GM23338 (cell line): ENCODE data around the gene OR2AT4. TPM values are rescaled to one million over a fixed set of nuclear protein-coding genes. Genes with fewer than 3 reads are reported as not detected.

ENCODE experiments used
- ATAC-seq: fragments of 200-7000 bp; cut with Tn5 transposase; 3 replicates; pipeline ENCODE4 v1.9.1; 2020
- DNase-seq: peaks from one replicate; pipeline ENCODE4 v3.0.0-alpha.2; 2015; ENCODE audit warnings: low spot score
- H2AFZ ChIP-seq: fragments of 200-600 bp; sonication (generic); 2 replicates; pipeline ENCODE4 v1.8.0; 2016; ENCODE audit warnings: antibody characterized with exemption, mild to moderate bottlenecking, moderate library complexity
- H3F3A ChIP-seq: fragments of 200-600 bp; sonication (generic); replicated peaks from 2 replicates; pipeline ENCODE4 v1.8.0; 2017; ENCODE audit warnings: antibody characterized with exemption, mixed run types, low read depth
- H3K27ac ChIP-seq: fragments of 200-600 bp; sonication (generic); 2 replicates; pipeline ENCODE4 v1.6.1; 2016; ENCODE audit warnings: low read depth
- H3K27me3 ChIP-seq: fragments of 200-600 bp; sonication (generic); 2 replicates; pipeline ENCODE4 v1.8.0; 2016; ENCODE audit warnings: mild to moderate bottlenecking, mixed run types, moderate library complexity; ENCODE audit not compliant: insufficient read depth
- H3K36me3 ChIP-seq: fragments of 200-600 bp; sonication (generic); 2 replicates; pipeline ENCODE4 v1.8.0; 2016; ENCODE audit warnings: mild to moderate bottlenecking; ENCODE audit not compliant: insufficient read depth
- H3K4me1 ChIP-seq: fragments of 200-600 bp; sonication (generic); 2 replicates; pipeline ENCODE4 v1.8.0; 2016; ENCODE audit warnings: mild to moderate bottlenecking, moderate library complexity; ENCODE audit not compliant: insufficient read depth
- H3K4me2 ChIP-seq: fragments of 200-600 bp; sonication (generic); 2 replicates; pipeline ENCODE4 v1.7.1; 2017; ENCODE audit warnings: mixed run types
- H3K4me3 ChIP-seq: fragments of 200-600 bp; sonication (generic); 2 replicates; pipeline ENCODE4 v1.6.1; 2016; ENCODE audit warnings: mixed run types
- H3K79me2 ChIP-seq: fragments of 200-600 bp; sonication (generic); replicated peaks from 2 replicates; pipeline ENCODE4 v1.8.0; 2017; ENCODE audit warnings: mild to moderate bottlenecking; ENCODE audit not compliant: insufficient read depth
- H3K9me2 ChIP-seq: fragments of 200-600 bp; sonication (generic); 2 replicates; pipeline ENCODE4 v1.8.0; 2017; ENCODE audit not compliant: insufficient read depth
- H4K20me1 ChIP-seq: fragments of 200-600 bp; sonication (generic); replicated peaks from 2 replicates; pipeline ENCODE4 v1.8.0; 2017; ENCODE audit warnings: mild to moderate bottlenecking; ENCODE audit not compliant: insufficient read depth
- H3K27ac Mint-ChIP-seq: 2 replicates; pipeline ENCODE4 v1.8.0; 2020; ENCODE audit warnings: inconsistent platforms, mild to moderate bottlenecking, moderate library complexity, mixed read lengths
- H3K27me3 Mint-ChIP-seq: 3 replicates; pipeline ENCODE4 v1.8.0; 2022; ENCODE audit warnings: low read depth, mild to moderate bottlenecking, moderate library complexity, mixed read lengths, inconsistent platforms; ENCODE audit not compliant: insufficient read depth, poor library complexity
- H3K36me3 Mint-ChIP-seq: 3 replicates; pipeline ENCODE4 v1.8.0; 2021; ENCODE audit warnings: low read depth, mild to moderate bottlenecking, inconsistent platforms, moderate library complexity, mixed read lengths
- H3K4me1 Mint-ChIP-seq: 3 replicates; pipeline ENCODE4 v1.8.0; 2020; ENCODE audit warnings: mild to moderate bottlenecking, inconsistent platforms, mixed read lengths
- H3K4me3 Mint-ChIP-seq: 3 replicates; pipeline ENCODE4 v1.8.0; 2021; ENCODE audit warnings: moderate library complexity, mild to moderate bottlenecking, inconsistent platforms, mixed read lengths
- H3K9me3 Mint-ChIP-seq: 3 replicates; pipeline ENCODE4 v1.8.0; 2020; ENCODE audit warnings: moderate library complexity, mild to moderate bottlenecking, inconsistent platforms, mixed read lengths
- CREB1 ChIP-seq: fragments of 250-450 bp; sonication (Bioruptor Pico); IDR thresholded peaks from 2 replicates; pipeline ENCODE4 v1.5.0; 2020; ENCODE audit warnings: low read depth, mild to moderate bottlenecking, moderate library complexity
- EZH2 ChIP-seq: fragments of 200-600 bp; sonication (generic); IDR thresholded peaks from one replicate; pipeline ENCODE4 v1.8.0; 2017; ENCODE audit warnings: antibody characterized with exemption, mild to moderate bottlenecking, low read depth; ENCODE audit not compliant: unreplicated experiment
- EZH2phosphoT487 ChIP-seq: fragments of 200-600 bp; sonication (generic); IDR thresholded peaks from one replicate; pipeline ENCODE4 v1.8.1; 2018; ENCODE audit warnings: antibody characterized with exemption; ENCODE audit not compliant: unreplicated experiment
- JUNB ChIP-seq: IDR thresholded peaks from one replicate; pipeline ENCODE4 v1.6.1; 2016; ENCODE audit warnings: antibody characterized with exemption; ENCODE audit not compliant: unreplicated experiment
- NANOG ChIP-seq: IDR thresholded peaks from 2 replicates; pipeline ENCODE4 v1.6.1; 2016; ENCODE audit warnings: antibody characterized with exemption, borderline replicate concordance
- POLR2AphosphoS5 ChIP-seq: IDR thresholded peaks from 2 replicates; pipeline ENCODE4 v1.6.1; 2016; ENCODE audit warnings: antibody characterized with exemption, low read depth
- STAT1 ChIP-seq: IDR thresholded peaks from one replicate; pipeline ENCODE4 v1.6.1; 2016; ENCODE audit warnings: antibody characterized with exemption; ENCODE audit not compliant: unreplicated experiment
- ZNF114 ChIP-seq: fragments of 250-450 bp; sonication (Bioruptor Pico); IDR thresholded peaks from 2 replicates; pipeline ENCODE4 v1.5.0; 2020; ENCODE audit warnings: mild to moderate bottlenecking, moderate library complexity
- ZNF331 ChIP-seq: fragments of 250-450 bp; sonication (Bioruptor Pico); IDR thresholded peaks from 2 replicates; pipeline ENCODE4 v1.5.0; 2020; ENCODE audit warnings: low read depth, mild to moderate bottlenecking, moderate library complexity
- long read RNA-seq: library from polyadenylated mRNA; unstranded; transcript quantifications from one replicate; pipeline ENCODE4 v2.0.0, GENCODE V29; 2020; ENCODE audit not compliant: unreplicated experiment
- polyA plus RNA-seq: library from polyadenylated mRNA; unstranded; fragments of >200 nt; fragmentation: Nextera tagmentation; extraction: Ambion mirVana; gene quantifications from 2 replicates; pipeline ENCODE4 v1.2.1, GENCODE V29; 2016
- total RNA-seq: library from RNA; depleted of rRNA; stranded (reverse); fragments of >200 nt; shearing (Covaris generic); gene quantifications from 2 replicates; pipeline ENCODE4 v1.2.3, GENCODE V29; 2014; rRNA removed
- TF ChIP-seq, protein P1 (sequence below): fragments of 250-450 bp; sonication (Bioruptor Pico); IDR thresholded peaks from 2 replicates; pipeline ENCODE4 v1.5.0; 2020; ENCODE audit warnings: mild to moderate bottlenecking, moderate library complexity
- TF ChIP-seq, protein P2 (sequence below): IDR thresholded peaks from one replicate; pipeline ENCODE4 v1.6.1; 2018; ENCODE audit warnings: antibody characterized with exemption; ENCODE audit not compliant: unreplicated experiment
- TF ChIP-seq, protein P3 (sequence below): IDR thresholded peaks from 2 replicates; pipeline ENCODE4 v1.6.1; 2016; ENCODE audit warnings: antibody characterized with exemption
- TF ChIP-seq, protein P4 (sequence below), 2 experiments: fragments of 200-600 bp in 1 of 2; sonication (generic) in 1 of 2; conservative IDR thresholded peaks; 2 replicates each; pipeline versions ENCODE4 v1.5.1 to v1.6.1; 2016 to 2017; ENCODE audit warnings: antibody characterized with exemption in 2 of 2, low read depth in 2 of 2, mild to moderate bottlenecking in 2 of 2, moderate library complexity in 1 of 2

OR2AT4 gene
- total RNA-seq (not detected in 2 replicates), polyA plus RNA-seq (not detected in 2 replicates)
- long read RNA-seq: 0 reads

DNA sequence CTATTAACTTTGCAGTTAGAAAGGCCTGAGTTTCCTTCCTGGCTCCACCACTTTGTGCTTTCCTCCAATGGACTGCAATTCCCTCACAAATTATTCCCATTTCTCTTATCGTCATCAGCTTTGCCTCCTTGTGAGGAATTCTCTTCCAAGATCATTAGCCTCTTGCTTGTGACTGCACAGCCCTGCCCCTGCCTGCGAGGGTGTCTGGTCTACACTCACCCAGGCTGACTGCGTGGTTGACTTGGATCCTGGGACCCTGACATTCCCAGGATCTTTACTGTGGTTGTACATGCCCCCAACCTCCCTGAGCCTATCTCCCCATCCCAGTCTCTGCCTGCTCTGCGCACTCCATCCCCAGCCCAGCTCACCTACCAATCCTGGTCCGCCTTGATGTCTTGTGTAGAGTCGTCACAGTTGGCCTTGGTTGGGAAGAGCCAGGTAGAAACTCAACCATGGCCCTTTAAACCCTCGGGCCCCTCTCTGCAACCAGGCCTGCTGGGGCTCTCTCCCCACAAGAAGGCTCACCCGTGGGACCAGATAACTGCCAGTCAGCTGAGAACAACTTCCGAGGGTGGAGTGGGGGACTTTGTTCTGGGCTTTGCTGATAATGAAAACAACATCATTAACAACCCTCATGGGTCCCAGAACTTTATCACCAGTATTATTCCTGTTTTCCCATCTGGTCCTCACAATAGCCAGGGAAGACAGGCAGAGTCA, at the start of gene OR2AT4:
TSS of gene OR2AT4 (minus strand) at position 421 of the 717 bp plus-strand sequence.
- no peak for DNase-seq
- no peaks in the 10 kb centered on the region for H3K9me2 ChIP-seq
- no peak within 1 kb of the TSS; the same call in 1 of the 2 replicates for H3K27ac Mint-ChIP-seq
- H3K4me3 Mint-ChIP-seq: no peak within 1 kb of the TSS
- no peak within 1 kb of the TSS for H3K27ac ChIP-seq
- H3K4me1 ChIP-seq: no peaks in the 10 kb centered on the region; the same call in 1 of the 2 replicates
- no peaks in the 10 kb centered on the region; the same call in 1 of the 2 replicates for H3K36me3 ChIP-seq
- no peak within 1 kb of the TSS for H3K4me2 ChIP-seq
- H3K27me3 Mint-ChIP-seq: no peaks in the 10 kb centered on the region
- no peak within 1 kb of the TSS for H3K4me3 ChIP-seq
- H3K36me3 Mint-ChIP-seq: no peaks in the 10 kb centered on the region
- peaks cover 5% of the 10 kb centered on the region; the same call in 2 of the 3 replicates for H3K4me1 Mint-ChIP-seq
- ATAC-seq: no peak
- H3F3A ChIP-seq: no peaks in the 10 kb centered on the region
- TF ChIP-seq EZH2phosphoT487 (no peak), ZNF331 (no peak), EZH2 (no peak), NANOG (no peak), CREB1 (no peak), STAT1 (no peak), JUNB (no peak), POLR2AphosphoS5 (no peak), ZNF114 (CRISPR knock-in tag) (no peak)
- TF ChIP-seq, protein P1, sequence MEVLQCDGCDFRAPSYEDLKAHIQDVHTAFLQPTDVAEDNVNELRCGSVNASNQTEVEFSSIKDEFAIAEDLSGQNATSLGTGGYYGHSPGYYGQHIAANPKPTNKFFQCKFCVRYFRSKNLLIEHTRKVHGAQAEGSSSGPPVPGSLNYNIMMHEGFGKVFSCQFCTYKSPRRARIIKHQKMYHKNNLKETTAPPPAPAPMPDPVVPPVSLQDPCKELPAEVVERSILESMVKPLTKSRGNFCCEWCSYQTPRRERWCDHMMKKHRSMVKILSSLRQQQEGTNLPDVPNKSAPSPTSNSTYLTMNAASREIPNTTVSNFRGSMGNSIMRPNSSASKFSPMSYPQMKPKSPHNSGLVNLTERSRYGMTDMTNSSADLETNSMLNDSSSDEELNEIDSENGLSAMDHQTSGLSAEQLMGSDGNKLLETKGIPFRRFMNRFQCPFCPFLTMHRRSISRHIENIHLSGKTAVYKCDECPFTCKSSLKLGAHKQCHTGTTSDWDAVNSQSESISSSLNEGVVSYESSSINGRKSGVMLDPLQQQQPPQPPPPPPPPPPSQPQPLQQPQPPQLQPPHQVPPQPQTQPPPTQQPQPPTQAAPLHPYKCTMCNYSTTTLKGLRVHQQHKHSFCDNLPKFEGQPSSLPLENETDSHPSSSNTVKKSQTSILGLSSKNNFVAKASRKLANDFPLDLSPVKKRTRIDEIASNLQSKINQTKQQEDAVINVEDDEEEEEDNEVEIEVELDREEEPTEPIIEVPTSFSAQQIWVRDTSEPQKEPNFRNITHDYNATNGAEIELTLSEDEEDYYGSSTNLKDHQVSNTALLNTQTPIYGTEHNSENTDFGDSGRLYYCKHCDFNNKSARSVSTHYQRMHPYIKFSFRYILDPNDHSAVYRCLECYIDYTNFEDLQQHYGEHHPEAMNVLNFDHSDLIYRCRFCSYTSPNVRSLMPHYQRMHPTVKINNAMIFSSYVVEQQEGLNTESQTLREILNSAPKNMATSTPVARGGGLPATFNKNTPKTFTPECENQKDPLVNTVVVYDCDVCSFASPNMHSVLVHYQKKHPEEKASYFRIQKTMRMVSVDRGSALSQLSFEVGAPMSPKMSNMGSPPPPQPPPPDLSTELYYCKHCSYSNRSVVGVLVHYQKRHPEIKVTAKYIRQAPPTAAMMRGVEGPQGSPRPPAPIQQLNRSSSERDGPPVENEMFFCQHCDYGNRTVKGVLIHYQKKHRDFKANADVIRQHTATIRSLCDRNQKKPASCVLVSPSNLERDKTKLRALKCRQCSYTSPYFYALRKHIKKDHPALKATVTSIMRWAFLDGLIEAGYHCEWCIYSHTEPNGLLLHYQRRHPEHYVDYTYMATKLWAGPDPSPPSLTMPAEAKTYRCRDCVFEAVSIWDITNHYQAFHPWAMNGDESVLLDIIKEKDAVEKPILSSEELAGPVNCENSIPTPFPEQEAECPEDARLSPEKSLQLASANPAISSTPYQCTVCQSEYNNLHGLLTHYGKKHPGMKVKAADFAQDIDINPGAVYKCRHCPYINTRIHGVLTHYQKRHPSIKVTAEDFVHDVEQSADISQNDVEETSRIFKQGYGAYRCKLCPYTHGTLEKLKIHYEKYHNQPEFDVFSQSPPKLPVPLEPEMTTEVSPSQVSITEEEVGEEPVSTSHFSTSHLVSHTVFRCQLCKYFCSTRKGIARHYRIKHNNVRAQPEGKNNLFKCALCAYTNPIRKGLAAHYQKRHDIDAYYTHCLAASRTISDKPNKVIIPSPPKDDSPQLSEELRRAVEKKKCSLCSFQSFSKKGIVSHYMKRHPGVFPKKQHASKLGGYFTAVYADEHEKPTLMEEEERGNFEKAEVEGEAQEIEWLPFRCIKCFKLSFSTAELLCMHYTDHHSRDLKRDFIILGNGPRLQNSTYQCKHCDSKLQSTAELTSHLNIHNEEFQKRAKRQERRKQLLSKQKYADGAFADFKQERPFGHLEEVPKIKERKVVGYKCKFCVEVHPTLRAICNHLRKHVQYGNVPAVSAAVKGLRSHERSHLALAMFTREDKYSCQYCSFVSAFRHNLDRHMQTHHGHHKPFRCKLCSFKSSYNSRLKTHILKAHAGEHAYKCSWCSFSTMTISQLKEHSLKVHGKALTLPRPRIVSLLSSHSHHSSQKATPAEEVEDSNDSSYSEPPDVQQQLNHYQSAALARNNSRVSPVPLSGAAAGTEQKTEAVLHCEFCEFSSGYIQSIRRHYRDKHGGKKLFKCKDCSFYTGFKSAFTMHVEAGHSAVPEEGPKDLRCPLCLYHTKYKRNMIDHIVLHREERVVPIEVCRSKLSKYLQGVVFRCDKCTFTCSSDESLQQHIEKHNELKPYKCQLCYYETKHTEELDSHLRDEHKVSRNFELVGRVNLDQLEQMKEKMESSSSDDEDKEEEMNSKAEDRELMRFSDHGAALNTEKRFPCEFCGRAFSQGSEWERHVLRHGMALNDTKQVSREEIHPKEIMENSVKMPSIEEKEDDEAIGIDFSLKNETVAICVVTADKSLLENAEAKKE (CRISPR knock-in tag): no peak
- TF ChIP-seq, protein P2, sequence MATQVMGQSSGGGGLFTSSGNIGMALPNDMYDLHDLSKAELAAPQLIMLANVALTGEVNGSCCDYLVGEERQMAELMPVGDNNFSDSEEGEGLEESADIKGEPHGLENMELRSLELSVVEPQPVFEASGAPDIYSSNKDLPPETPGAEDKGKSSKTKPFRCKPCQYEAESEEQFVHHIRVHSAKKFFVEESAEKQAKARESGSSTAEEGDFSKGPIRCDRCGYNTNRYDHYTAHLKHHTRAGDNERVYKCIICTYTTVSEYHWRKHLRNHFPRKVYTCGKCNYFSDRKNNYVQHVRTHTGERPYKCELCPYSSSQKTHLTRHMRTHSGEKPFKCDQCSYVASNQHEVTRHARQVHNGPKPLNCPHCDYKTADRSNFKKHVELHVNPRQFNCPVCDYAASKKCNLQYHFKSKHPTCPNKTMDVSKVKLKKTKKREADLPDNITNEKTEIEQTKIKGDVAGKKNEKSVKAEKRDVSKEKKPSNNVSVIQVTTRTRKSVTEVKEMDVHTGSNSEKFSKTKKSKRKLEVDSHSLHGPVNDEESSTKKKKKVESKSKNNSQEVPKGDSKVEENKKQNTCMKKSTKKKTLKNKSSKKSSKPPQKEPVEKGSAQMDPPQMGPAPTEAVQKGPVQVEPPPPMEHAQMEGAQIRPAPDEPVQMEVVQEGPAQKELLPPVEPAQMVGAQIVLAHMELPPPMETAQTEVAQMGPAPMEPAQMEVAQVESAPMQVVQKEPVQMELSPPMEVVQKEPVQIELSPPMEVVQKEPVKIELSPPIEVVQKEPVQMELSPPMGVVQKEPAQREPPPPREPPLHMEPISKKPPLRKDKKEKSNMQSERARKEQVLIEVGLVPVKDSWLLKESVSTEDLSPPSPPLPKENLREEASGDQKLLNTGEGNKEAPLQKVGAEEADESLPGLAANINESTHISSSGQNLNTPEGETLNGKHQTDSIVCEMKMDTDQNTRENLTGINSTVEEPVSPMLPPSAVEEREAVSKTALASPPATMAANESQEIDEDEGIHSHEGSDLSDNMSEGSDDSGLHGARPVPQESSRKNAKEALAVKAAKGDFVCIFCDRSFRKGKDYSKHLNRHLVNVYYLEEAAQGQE: no peak
- TF ChIP-seq, protein P3, sequence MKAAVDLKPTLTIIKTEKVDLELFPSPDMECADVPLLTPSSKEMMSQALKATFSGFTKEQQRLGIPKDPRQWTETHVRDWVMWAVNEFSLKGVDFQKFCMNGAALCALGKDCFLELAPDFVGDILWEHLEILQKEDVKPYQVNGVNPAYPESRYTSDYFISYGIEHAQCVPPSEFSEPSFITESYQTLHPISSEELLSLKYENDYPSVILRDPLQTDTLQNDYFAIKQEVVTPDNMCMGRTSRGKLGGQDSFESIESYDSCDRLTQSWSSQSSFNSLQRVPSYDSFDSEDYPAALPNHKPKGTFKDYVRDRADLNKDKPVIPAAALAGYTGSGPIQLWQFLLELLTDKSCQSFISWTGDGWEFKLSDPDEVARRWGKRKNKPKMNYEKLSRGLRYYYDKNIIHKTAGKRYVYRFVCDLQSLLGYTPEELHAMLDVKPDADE: no peak
- TF ChIP-seq, protein P4, sequence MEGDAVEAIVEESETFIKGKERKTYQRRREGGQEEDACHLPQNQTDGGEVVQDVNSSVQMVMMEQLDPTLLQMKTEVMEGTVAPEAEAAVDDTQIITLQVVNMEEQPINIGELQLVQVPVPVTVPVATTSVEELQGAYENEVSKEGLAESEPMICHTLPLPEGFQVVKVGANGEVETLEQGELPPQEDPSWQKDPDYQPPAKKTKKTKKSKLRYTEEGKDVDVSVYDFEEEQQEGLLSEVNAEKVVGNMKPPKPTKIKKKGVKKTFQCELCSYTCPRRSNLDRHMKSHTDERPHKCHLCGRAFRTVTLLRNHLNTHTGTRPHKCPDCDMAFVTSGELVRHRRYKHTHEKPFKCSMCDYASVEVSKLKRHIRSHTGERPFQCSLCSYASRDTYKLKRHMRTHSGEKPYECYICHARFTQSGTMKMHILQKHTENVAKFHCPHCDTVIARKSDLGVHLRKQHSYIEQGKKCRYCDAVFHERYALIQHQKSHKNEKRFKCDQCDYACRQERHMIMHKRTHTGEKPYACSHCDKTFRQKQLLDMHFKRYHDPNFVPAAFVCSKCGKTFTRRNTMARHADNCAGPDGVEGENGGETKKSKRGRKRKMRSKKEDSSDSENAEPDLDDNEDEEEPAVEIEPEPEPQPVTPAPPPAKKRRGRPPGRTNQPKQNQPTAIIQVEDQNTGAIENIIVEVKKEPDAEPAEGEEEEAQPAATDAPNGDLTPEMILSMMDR (conservative IDR thresholded peaks at IDR 0.05; ENCODE audit: low read depth in 2 of 2): no peak
- H3K27me3 ChIP-seq: no peaks in the 10 kb centered on the region
- H3K79me2 ChIP-seq: no peaks in the 10 kb centered on the region
- H2AFZ ChIP-seq: no peak within 1 kb of the TSS; the same call in 1 of the 2 replicates
- peaks cover 12% of the 10 kb centered on the region for H3K9me3 Mint-ChIP-seq
- H4K20me1 ChIP-seq: no peaks in the 10 kb centered on the region
